ENCODE results near the gene PTGES2.

GRCh38 chr9:128174062-128174461, 46.5 kb upstream of the PTGES2 start:
- TF ChIP-seq, protein P1, sequence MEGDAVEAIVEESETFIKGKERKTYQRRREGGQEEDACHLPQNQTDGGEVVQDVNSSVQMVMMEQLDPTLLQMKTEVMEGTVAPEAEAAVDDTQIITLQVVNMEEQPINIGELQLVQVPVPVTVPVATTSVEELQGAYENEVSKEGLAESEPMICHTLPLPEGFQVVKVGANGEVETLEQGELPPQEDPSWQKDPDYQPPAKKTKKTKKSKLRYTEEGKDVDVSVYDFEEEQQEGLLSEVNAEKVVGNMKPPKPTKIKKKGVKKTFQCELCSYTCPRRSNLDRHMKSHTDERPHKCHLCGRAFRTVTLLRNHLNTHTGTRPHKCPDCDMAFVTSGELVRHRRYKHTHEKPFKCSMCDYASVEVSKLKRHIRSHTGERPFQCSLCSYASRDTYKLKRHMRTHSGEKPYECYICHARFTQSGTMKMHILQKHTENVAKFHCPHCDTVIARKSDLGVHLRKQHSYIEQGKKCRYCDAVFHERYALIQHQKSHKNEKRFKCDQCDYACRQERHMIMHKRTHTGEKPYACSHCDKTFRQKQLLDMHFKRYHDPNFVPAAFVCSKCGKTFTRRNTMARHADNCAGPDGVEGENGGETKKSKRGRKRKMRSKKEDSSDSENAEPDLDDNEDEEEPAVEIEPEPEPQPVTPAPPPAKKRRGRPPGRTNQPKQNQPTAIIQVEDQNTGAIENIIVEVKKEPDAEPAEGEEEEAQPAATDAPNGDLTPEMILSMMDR (conservative IDR thresholded peaks at IDR 0.05; ENCODE audit: low read length): no peak
- TF ChIP-seq EZH2phosphoT487 (IDR thresholded peaks at IDR 0.05; ENCODE audit: borderline replicate concordance, low read depth, low read length): no peak
